ENCODE data around the gene SH2D1A. TPM values are rescaled to one million over a fixed set of nuclear protein-coding genes. Genes with fewer than 3 reads are reported as not detected.

The SH2D1A gene
- total RNA-seq, 1 donor, result not detected

GRCh38 chrX:124347242-124347641, 879 bp downstream of the SH2D1A start:
- Histone ChIP-seq H4K20me1 (ENCODE audit: insufficient read depth, low read length) (no peaks in the 10 kb centered on the region), H3K4me2 (ENCODE audit: insufficient read depth, low read length) (no peak overlapping the region), H3K36me3 (ENCODE audit: insufficient read depth, low read length) (no peaks in the 10 kb centered on the region), H3K4me3 (ENCODE audit: insufficient read depth, low read length) (no peak overlapping the region), H2AFZ (ENCODE audit: low read length) (no peak overlapping the region), H3K79me2 (ENCODE audit: insufficient read depth, low read length) (no peaks in the 10 kb centered on the region), H3K27ac (ENCODE audit: low read depth, low read length) (no peak overlapping the region), H3K4me1 (ENCODE audit: insufficient read depth, low read length) (no peaks in the 10 kb centered on the region), H3K27me3 (ENCODE audit: insufficient read depth, low read length) (no peaks in the 10 kb centered on the region), H3K9me3 (ENCODE audit: low read depth, low read length) (no peaks in the 10 kb centered on the region)
- TF ChIP-seq, protein P1, sequence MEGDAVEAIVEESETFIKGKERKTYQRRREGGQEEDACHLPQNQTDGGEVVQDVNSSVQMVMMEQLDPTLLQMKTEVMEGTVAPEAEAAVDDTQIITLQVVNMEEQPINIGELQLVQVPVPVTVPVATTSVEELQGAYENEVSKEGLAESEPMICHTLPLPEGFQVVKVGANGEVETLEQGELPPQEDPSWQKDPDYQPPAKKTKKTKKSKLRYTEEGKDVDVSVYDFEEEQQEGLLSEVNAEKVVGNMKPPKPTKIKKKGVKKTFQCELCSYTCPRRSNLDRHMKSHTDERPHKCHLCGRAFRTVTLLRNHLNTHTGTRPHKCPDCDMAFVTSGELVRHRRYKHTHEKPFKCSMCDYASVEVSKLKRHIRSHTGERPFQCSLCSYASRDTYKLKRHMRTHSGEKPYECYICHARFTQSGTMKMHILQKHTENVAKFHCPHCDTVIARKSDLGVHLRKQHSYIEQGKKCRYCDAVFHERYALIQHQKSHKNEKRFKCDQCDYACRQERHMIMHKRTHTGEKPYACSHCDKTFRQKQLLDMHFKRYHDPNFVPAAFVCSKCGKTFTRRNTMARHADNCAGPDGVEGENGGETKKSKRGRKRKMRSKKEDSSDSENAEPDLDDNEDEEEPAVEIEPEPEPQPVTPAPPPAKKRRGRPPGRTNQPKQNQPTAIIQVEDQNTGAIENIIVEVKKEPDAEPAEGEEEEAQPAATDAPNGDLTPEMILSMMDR (IDR thresholded peaks at IDR 0.05; ENCODE audit: extremely low read depth, low read depth, low read length), result no peak
- DNase-seq (ENCODE audit: insufficient read length, low spot score, missing footprints), result no peak

DNA sequence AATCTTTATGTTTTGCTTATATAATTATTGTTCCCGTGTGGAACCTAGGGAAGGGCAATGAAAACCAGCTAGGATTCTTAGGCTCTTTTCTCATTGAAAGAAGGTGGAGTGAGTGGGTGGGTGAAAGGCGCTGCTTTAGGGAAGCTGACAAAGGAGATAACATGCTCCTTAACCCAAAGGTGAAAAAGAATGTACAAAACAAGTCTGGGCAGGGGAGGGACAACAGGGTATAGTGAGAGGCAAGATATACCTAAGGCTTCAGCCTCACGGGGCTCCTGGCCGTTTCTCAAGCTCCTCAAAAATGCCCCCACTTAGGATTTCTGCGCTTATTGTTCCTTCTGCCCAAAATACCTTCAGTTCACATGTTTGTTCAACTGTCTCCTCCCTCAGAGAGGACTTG, 1.8 kb downstream of the SH2D1A start:
- Histone ChIP-seq H4K20me1 (ENCODE audit: insufficient read depth, low read length) (no peaks in the 10 kb centered on the region), H3K36me3 (ENCODE audit: insufficient read depth, low read length) (no peaks in the 10 kb centered on the region), H2AFZ (ENCODE audit: low read length) (no peak overlapping the region)

GRCh38 chrX:124348885-124349453, 2.6 kb downstream of the SH2D1A start:
- no peaks in the 10 kb centered on the region for H4K20me1 ChIP-seq (ENCODE audit: insufficient read depth, low read length)
- H3K4me3 ChIP-seq (ENCODE audit: insufficient read depth, low read length), result no peak overlapping the region
- H3K4me1 ChIP-seq (ENCODE audit: insufficient read depth, low read length), result no peaks in the 10 kb centered on the region
- DNase-seq (ENCODE audit: insufficient read length, low spot score, missing footprints), result no peak
- TF ChIP-seq, protein P1 (IDR thresholded peaks at IDR 0.05; ENCODE audit: extremely low read depth, low read depth, low read length), result no peak
- no peaks in the 10 kb centered on the region for H3K9me3 ChIP-seq (ENCODE audit: low read depth, low read length)
- no peak overlapping the region for H2AFZ ChIP-seq (ENCODE audit: low read length)
- H3K27ac ChIP-seq (ENCODE audit: low read depth, low read length), result no peak overlapping the region
- H3K4me2 ChIP-seq (ENCODE audit: insufficient read depth, low read length), result no peak overlapping the region
- H3K36me3 ChIP-seq (ENCODE audit: insufficient read depth, low read length), result no peaks in the 10 kb centered on the region
- H3K27me3 ChIP-seq (ENCODE audit: insufficient read depth, low read length), result no peaks in the 10 kb centered on the region
- no peaks in the 10 kb centered on the region for H3K79me2 ChIP-seq (ENCODE audit: insufficient read depth, low read length)

More for the DNA sequence above, 1.8 kb downstream of the SH2D1A start:
- H3K4me1 ChIP-seq (ENCODE audit: insufficient read depth, low read length), result no peaks in the 10 kb centered on the region
- H3K27ac ChIP-seq (ENCODE audit: low read depth, low read length), result no peak overlapping the region
- no peaks in the 10 kb centered on the region for H3K27me3 ChIP-seq (ENCODE audit: insufficient read depth, low read length)
- no peaks in the 10 kb centered on the region for H3K79me2 ChIP-seq (ENCODE audit: insufficient read depth, low read length)
- no peak overlapping the region for H3K4me3 ChIP-seq (ENCODE audit: insufficient read depth, low read length)
- no peak overlapping the region for H3K4me2 ChIP-seq (ENCODE audit: insufficient read depth, low read length)
- DNase-seq (ENCODE audit: insufficient read length, low spot score, missing footprints), result peak; percentile 22
- TF ChIP-seq, protein P1 (IDR thresholded peaks at IDR 0.05; ENCODE audit: extremely low read depth, low read depth, low read length), result no peak
- H3K9me3 ChIP-seq (ENCODE audit: low read depth, low read length), result no peaks in the 10 kb centered on the region

DNA sequence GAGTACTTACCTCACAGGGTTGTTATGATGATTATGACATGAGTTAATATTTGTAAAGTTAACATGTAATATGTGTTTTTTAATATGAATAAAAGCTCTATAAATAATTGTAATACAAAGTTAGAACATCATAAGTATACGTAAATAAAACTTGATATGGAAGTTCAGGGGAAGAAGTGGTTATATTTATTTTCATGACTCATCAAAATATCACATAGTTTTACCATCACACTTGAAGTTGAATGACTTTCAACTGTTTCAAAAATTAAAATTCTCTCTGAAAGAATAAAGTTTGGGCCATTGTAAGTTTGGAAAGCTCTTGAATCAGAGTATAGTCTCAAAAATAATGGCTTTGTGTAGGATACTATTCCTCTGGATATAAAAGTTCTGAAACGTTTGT, 8.3 kb downstream of the SH2D1A start:
- TF ChIP-seq, protein P1 (IDR thresholded peaks at IDR 0.05; ENCODE audit: extremely low read depth, low read depth, low read length), result no peak
- Histone ChIP-seq H3K27ac (ENCODE audit: low read depth, low read length) (no peak overlapping the region), H3K79me2 (ENCODE audit: insufficient read depth, low read length) (no peaks in the 10 kb centered on the region), H2AFZ (ENCODE audit: low read length) (no peak overlapping the region), H3K9me3 (ENCODE audit: low read depth, low read length) (no peaks in the 10 kb centered on the region), H3K4me3 (ENCODE audit: insufficient read depth, low read length) (no peak overlapping the region), H3K27me3 (ENCODE audit: insufficient read depth, low read length) (no peaks in the 10 kb centered on the region), H3K36me3 (ENCODE audit: insufficient read depth, low read length) (no peaks in the 10 kb centered on the region), H3K4me1 (ENCODE audit: insufficient read depth, low read length) (no peaks in the 10 kb centered on the region), H3K4me2 (ENCODE audit: insufficient read depth, low read length) (no peak overlapping the region), H4K20me1 (ENCODE audit: insufficient read depth, low read length) (no peaks in the 10 kb centered on the region)
- DNase-seq (ENCODE audit: insufficient read length, low spot score, missing footprints), result no peak
